HK-2 (cell line): Measurements from ENCODE around the gene PTP4A2.
"Not testable (repeated sequence)": the region's sequence is repeated elsewhere in the genome, so short reads cannot be mapped to it uniquely, and the experiment has no call there.

Experiments used
- DNase-seq: peaks from one replicate; pipeline ENCODE4 v3.0.0-alpha.2; 2018; ENCODE audit not compliant: unreplicated experiment

The PTP4A2 gene

GRCh38 chr1:31924839-31925238, 13.3 kb downstream of the PTP4A2 start:
- no peak for DNase-seq

DNA sequence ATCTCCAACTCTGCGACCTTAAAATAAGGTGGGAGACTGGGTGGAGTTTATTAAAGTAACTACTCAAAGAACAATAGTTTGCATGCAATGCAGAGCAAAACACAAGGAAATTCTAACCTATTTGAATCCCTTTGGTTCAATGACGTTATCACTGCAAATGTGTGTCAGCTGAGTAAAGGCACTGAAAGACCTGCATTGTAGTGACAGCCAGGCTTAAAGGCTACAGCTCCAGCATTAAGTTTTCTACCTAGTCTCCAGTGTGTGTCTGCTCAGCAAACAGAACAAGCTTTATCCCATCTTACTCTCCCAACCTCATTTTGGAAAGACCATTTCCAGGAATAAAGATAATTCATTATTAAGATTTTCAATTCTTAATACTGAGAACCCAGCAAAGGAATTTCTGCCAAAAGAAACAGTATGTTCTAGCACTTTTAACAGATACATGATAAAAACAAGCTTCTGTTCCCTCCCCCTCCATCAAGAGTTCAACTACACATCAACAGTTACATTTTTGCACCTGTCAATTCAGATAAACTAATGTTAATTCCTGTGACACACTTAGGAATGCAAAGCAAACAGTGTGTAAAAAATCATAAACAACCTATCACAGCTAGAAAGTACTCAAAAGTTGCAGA, 14.2 kb downstream of the PTP4A2 start:
- DNase-seq, result no peak

DNA sequence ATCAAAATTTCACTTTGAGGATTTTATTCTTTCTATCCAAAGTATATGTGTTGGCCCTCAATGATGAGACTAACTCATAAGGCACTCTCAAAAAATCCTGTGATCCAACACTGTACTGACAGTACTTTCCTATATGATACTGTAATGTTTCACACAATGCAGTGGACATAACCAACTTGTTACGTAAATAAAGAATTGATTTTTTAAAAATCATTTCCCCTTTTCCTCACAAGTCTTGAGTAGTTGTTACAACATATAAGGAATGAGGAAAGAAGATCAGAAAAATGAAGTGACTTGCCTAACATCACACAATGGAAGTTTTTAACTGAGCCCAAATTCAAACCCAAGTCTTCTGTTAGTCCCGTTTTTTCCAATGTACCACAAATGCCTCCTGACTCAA, 17.2 kb downstream of the PTP4A2 start:
- DNase-seq, result no peak

DNA sequence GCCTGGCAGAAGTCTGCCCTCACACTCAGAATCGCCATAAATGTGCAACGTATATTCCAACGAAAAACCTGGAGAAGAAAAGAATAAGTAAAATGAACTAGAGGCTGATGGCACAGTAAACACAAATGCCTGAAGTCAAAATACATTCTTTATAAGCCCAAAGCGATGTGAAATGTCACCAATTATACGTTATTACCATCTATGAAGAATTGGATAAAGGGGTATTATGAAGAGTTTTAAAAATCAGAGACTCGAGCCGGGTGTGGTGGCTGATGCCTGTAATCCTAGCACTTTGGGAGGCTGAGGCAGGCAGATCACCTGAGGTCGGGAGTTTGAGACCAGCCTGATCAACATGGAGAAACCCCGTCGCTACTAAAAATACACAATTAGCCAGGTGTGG, 18.6 kb downstream of the PTP4A2 start:
- no peak for DNase-seq

DNA sequence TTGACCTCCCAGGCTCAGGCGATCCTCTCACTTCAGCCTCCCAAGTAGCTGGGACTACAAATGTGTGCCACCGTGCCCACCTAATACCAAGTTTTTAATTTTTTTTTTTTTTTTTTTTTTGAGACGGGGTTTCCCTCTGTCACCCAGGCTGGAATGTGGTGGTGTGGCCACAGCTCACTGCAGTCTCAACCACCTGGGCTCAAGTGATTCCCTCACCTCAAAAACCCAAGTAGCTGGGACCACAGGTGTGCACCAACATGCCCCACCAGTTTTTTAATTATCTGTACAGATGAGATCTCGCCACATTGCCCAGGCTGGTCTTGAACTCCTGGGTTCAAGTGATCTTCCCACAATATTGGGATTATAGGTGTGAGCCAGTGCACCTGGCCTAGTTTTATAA, 22.7 kb downstream of the PTP4A2 start:
- DNase-seq, result no peak

DNA sequence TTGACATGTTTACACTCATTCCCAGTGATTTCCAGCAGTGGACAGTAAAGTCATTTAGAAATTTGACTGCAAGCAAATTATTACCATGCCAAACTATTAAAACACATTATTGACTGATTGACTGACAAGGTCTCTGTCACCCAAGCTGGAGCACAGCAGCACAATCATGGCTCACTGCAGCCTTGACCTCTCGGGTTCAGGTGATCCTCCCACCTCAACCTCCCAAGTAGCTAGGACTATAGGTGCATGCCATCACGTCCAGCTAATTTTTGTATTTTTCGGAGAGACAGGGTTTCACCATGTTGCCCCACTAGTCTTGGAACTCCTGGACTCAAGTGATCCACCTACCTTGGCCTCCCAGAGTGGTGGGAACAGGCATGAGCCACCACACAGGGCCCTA, 24.2 kb downstream of the PTP4A2 start:
- no peak for DNase-seq

- DNase-seq, result no peak
These were observed 25.3 kb downstream of the PTP4A2 start for GRCh38 chr1:31912839-31913239.

GRCh38 chr1:31911994-31912780, 26.0 kb downstream of the PTP4A2 start:
- no peak for DNase-seq

DNA sequence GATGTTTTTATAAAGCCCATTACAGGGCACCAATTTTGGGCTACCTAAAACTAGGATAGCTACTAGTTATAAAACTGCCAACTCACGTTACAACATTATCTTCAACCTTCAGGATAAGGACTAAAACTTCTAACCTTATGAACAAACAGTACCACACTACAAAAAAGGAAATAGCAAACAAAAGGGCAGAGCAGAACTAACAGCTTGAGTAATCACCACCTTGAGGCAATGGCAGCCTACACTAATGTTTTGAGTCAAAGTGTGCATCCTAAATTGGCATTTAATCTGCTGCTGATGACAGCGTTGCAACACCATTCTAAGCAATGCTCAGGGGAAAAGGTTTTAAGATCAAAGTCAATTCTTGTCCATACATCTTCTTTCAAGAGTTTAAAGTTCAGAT, 27.2 kb downstream of the PTP4A2 start:
- no peak for DNase-seq

DNA sequence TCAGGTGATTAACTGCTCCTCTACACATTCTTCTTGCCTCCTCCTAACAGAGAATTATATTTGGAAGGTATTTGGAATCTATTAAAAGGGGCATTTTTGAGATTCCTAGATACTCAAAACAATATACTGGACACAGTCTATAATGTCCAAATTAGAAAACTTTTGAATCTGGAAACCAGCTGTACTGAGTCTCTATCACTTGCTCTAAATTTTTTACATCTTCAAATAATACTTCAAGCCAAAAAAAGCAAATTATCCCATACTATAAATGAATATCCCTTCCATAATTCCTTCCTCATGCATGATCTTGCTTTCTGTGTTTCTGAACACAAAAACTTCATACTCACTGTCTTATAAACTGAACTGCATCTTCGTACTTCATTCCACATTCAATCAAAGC, 28.5 kb downstream of the PTP4A2 start:
- DNase-seq, result no peak

DNA sequence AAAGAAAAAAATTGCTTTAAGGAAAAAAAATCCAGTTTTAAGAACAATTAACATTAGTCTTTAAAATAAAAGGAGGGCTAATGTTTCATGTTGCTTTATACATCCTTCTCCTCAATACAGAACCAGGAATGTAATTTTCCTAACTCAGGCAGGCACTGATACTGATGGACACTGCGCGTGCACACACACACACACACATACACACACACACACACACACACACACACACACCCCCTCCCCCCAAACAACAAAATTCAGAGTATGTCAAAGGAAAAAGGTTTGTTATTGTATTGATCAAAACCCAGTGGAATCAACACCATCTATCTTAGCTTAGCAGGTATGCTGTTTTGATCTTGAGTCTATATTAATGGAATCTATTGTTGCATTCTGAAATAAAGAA, 31.6 kb downstream of the PTP4A2 start:
- no peak for DNase-seq

DNA sequence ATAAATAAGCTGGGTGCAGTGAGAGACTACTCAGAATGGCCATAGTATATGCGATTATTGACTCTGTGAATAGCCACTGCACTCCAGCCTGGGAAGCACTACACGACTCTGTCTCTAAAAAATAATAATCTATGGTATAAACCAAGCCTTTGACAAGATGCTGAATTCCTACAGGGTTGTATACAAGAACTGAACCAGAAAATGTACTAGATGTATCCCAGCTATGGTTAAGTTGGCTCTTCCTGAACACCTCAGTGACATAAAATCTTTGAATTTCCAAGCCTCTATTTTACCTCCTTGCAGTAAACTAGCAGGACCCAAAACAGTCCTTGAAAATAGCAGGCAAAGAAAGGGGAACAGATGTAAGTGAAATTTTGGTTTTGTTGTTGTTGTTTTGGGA, 32.5 kb downstream of the PTP4A2 start:
- DNase-seq, result no peak

- DNase-seq, result no peak
These were observed 33.1 kb downstream of the PTP4A2 start for GRCh38 chr1:31905093-31905509.

- no peak for DNase-seq
These were observed 33.7 kb downstream of the PTP4A2 start for GRCh38 chr1:31904339-31905092.

GRCh38 chr1:31902510-31902860, 35.7 kb downstream of the PTP4A2 start:
- DNase-seq, result no peak

DNA sequence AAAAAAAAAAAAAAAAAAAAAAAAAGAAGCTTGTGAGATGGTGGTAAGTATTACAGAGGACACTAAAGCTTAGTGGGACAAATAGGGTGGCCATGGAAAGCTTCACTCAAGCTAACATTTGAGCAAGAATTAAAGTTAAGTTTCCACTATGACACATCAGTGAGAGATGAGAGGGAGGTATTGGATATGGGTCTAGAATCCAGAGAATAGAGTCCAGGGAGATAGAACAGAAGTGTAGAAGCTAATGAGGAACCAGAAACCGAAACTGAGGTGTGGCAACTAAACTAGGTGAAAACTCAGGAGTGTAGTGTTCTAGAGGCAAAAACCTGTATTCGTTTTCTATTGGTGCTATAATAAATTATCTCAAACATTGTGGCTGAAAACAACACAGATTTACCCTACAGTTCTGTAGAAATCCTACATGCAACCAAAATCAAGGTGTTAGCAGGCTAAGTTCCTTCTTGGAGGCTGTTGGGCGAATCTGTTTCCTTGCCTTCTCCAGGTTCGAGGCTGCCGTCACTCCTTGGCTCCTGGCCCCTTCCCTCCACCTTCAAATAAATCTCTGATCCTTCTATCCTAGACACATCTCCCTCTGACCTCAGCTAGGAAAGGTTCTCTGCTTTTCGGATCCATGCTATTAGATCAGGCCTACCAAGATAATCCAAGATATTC, 36.2 kb downstream of the PTP4A2 start:
- DNase-seq, result no peak

GRCh38 chr1:31900790-31901189, 37.4 kb downstream of the PTP4A2 start:
- no peak for DNase-seq

- no peak for DNase-seq
These were observed 40.6 kb downstream of the PTP4A2 start for GRCh38 chr1:31897526-31898100.

DNA sequence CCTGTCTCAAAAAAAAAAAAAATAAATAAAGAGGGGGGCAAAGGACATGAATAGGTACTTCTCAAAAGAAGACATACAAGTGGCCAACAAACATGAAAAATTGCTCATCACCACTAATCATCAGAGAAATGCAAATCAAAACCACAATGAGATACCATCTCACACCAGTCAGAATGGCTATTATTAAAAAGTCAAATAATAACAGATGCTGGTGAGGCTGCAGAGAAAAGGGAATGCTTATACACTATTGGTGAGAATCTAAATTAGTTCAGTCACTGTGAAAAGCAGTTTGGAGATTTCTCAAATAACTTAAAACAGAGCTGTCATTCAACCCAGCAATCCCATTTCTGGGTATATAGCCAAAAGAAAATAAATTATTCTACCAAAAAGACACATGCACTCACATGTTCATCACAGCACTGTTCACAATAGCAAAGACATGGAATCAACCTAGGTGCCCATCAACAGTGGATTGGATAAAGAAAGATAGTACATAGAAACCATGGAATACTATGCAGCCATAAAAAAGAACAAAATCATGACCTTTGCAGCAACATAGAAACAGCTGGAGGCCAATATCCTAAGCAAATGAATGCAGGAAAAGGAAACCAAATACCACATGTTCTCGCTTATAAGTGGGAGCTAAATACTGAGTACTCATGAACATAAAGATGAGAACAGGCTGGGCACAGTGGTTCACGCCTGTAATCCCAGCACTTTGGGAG, 42.5 kb downstream of the PTP4A2 start:
- DNase-seq, result not testable (repeated sequence)

- no peak for DNase-seq
These were observed 46.9 kb downstream of the PTP4A2 start for GRCh38 chr1:31891280-31891679.

- no peak for DNase-seq
These were observed 49.9 kb downstream of the PTP4A2 start for GRCh38 chr1:31888291-31888690.
